Loucy (cell line): ENCODE results near the gene SLC6A11.

Experiments
- H2AFZ ChIP-seq: fragments of 200-600 bp; sonication (generic); 2 replicates; pipeline ENCODE4 v1.6.0; 2016; ENCODE audit warnings: antibody characterized with exemption, mild to moderate bottlenecking, low read length, moderate library complexity
- H3F3A ChIP-seq: fragments of 200-600 bp; 2 replicates; pipeline ENCODE4 v1.6.0; 2016; ENCODE audit warnings: antibody characterized with exemption, low read depth, mild to moderate bottlenecking
- H3K27me3 ChIP-seq: fragments of 200-600 bp; sonication (generic); 2 replicates; pipeline ENCODE4 v1.6.1; 2014; ENCODE audit warnings: low read length, mild to moderate bottlenecking; ENCODE audit not compliant: insufficient read depth, poor library complexity, severe bottlenecking
- H3K36me3 ChIP-seq: fragments of 200-600 bp; sonication (generic); 2 replicates; pipeline ENCODE4 v1.6.1; 2016; ENCODE audit warnings: low read length; ENCODE audit not compliant: insufficient read depth
- H3K4me1 ChIP-seq: fragments of 200-600 bp; sonication (generic); 2 replicates; pipeline ENCODE4 v1.5.1; 2014; ENCODE audit warnings: low read length, mild to moderate bottlenecking; ENCODE audit not compliant: insufficient read depth, poor library complexity, severe bottlenecking
- H3K4me2 ChIP-seq: fragments of 200-600 bp; sonication (generic); 2 replicates; pipeline ENCODE4 v1.6.0; 2014; ENCODE audit warnings: antibody characterized with exemption, low read length, low read depth, mild to moderate bottlenecking; ENCODE audit not compliant: poor library complexity, severe bottlenecking
- H3K4me3 ChIP-seq: fragments of 200-600 bp; sonication (generic); 2 replicates; pipeline ENCODE4 v1.5.1; 2014; ENCODE audit warnings: low read length, mild to moderate bottlenecking, mixed read lengths; ENCODE audit not compliant: poor library complexity, severe bottlenecking
- H3K79me2 ChIP-seq: fragments of 200-600 bp; sonication (generic); 2 replicates; pipeline ENCODE4 v1.6.1; 2014; ENCODE audit warnings: low read length; ENCODE audit not compliant: insufficient read depth
- H3K9ac ChIP-seq: fragments of 200-600 bp; sonication (generic); 2 replicates; pipeline ENCODE4 v1.6.0; 2014; ENCODE audit warnings: mild to moderate bottlenecking, low read depth, low read length, moderate library complexity; ENCODE audit not compliant: poor library complexity, severe bottlenecking
- H3K9me2 ChIP-seq: fragments of 200-600 bp; sonication (generic); replicated peaks from 2 replicates; pipeline ENCODE4 v1.6.1; 2016; ENCODE audit warnings: low read depth, low read length, mixed read lengths
- H3K9me3 ChIP-seq: fragments of 200-600 bp; sonication (generic); 2 replicates; pipeline ENCODE4 v1.6.1; 2014; ENCODE audit warnings: mild to moderate bottlenecking, antibody characterized with exemption, low read length, low read depth; ENCODE audit not compliant: insufficient read depth
- H4K20me1 ChIP-seq: fragments of 200-600 bp; sonication (generic); 2 replicates; pipeline ENCODE4 v1.6.0; 2014; ENCODE audit warnings: antibody characterized with exemption, low read length, mild to moderate bottlenecking; ENCODE audit not compliant: insufficient read depth, poor library complexity, severe bottlenecking
- EZH2phosphoT487 ChIP-seq: fragments of 200-600 bp; IDR thresholded peaks from 2 replicates; pipeline ENCODE4 v1.6.1; 2018; ENCODE audit warnings: antibody characterized with exemption, mild to moderate bottlenecking, moderate library complexity, borderline replicate concordance
- TF ChIP-seq, protein P1 (sequence below): fragments of 200-600 bp; sonication (generic); conservative IDR thresholded peaks from 2 replicates; pipeline ENCODE4 v1.5.1; 2014; ENCODE audit warnings: mild to moderate bottlenecking, antibody characterized with exemption, low read length

SLC6A11 gene

DNA sequence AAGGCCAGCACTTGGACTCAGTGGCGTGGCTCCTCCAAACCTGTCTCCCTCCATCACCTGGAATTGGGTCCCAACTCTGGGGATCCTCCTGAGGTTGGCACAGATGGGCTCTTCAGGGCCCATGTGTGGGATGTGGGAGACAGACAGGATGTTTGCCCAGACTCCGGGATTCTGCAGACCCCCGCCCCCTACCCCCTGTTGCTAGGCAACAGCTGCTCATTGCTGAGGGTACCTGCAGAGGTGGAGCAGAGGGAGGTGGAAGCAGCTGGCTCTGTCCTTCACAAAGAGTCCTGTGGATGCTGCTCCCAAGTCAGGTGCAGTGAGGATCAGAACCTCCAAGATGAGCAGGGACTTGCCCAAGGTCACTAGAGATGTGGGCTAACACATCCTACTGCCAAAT, 136.5 kb downstream of the SLC6A11 start:
- Histone ChIP-seq H3K4me1 (no peaks in the 10 kb centered on the region), H3K9me2 (no peaks in the 10 kb centered on the region)
- TF ChIP-seq EZH2phosphoT487: no peak
- TF ChIP-seq, protein P1, sequence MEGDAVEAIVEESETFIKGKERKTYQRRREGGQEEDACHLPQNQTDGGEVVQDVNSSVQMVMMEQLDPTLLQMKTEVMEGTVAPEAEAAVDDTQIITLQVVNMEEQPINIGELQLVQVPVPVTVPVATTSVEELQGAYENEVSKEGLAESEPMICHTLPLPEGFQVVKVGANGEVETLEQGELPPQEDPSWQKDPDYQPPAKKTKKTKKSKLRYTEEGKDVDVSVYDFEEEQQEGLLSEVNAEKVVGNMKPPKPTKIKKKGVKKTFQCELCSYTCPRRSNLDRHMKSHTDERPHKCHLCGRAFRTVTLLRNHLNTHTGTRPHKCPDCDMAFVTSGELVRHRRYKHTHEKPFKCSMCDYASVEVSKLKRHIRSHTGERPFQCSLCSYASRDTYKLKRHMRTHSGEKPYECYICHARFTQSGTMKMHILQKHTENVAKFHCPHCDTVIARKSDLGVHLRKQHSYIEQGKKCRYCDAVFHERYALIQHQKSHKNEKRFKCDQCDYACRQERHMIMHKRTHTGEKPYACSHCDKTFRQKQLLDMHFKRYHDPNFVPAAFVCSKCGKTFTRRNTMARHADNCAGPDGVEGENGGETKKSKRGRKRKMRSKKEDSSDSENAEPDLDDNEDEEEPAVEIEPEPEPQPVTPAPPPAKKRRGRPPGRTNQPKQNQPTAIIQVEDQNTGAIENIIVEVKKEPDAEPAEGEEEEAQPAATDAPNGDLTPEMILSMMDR: no peak

DNA sequence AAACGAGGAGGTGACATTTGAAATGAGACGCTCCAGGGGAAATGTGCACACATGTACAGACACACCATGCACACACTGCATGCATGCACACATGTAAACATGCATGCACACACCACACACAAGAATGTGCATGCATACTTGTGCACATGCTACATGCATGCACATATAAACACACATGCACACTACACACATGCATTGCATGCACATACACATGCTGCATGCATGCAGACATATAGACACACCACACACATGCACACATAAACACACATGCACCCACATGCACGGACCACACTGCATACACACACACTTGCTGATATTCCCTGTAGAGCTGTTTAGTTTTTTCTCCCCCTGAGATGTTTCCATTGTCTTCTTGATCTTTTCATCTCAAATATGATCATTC, 138.7 kb downstream of the SLC6A11 start:
- Histone ChIP-seq H3F3A (no peaks in the 10 kb centered on the region), H3K27me3 (no peaks in the 10 kb centered on the region), H3K79me2 (no peaks in the 10 kb centered on the region), H3K9me3 (no peaks in the 10 kb centered on the region), H3K9ac (no peak overlapping the region), H2AFZ (no peak overlapping the region), H3K9me2 (no peaks in the 10 kb centered on the region), H3K4me2 (no peak overlapping the region), H3K4me3 (no peak overlapping the region), H4K20me1 (no peaks in the 10 kb centered on the region), H3K4me1 (no peaks in the 10 kb centered on the region), H3K36me3 (no peaks in the 10 kb centered on the region)
- TF ChIP-seq, protein P1: no peak
- TF ChIP-seq EZH2phosphoT487: no peak

More for the DNA sequence above, 136.5 kb downstream of the SLC6A11 start:
- Histone ChIP-seq H3F3A (no peaks in the 10 kb centered on the region), H2AFZ (no peak overlapping the region), H3K4me2 (no peak overlapping the region), H3K9ac (no peak overlapping the region), H3K36me3 (no peaks in the 10 kb centered on the region), H4K20me1 (no peaks in the 10 kb centered on the region), H3K27me3 (no peaks in the 10 kb centered on the region), H3K79me2 (no peaks in the 10 kb centered on the region), H3K9me3 (no peaks in the 10 kb centered on the region), H3K4me3 (no peak overlapping the region)

DNA sequence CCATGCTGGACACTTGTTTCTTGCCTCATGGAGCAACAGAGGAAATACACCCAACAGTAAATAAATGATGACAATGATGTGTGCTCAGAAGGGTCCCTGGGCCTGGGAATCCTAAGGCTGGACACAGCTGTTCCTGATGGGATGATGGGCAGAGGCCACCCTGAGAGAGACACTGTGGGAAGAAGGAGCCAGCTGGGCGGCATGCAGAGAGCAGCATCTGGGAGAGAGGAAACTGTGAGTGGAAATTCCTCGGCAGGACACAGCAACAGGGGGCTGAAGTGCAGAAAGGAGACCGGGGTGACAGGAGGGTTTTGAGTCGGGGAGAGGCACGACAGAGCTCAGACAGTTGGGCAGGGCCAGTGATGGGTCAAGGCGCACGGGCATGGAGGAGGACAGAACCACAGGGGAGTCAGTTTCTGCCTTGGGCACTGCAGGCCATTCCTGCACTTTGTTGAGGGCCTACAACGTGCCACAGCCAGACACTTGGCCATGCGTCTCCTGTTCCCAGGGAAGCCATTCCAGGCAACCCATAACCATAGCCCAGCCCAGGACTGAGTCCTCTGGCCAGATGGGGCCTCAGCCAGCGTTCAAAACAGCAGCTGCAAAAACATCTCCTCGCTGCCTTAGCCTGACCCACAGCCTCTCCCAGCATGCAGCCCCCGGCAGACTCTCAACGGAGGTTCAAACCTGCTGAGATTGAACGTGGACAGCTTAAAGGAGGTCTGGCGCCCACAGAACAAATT, 139.9 kb downstream of the SLC6A11 start:
- TF ChIP-seq, protein P1: no peak
- no peak for TF ChIP-seq EZH2phosphoT487
- H3K9me3 ChIP-seq: no peaks in the 10 kb centered on the region
- H3F3A ChIP-seq: no peaks in the 10 kb centered on the region
- no peaks in the 10 kb centered on the region for H3K79me2 ChIP-seq
- H3K4me2 ChIP-seq: no peak overlapping the region
- H3K9ac ChIP-seq: no peak overlapping the region
- H3K4me3 ChIP-seq: no peak overlapping the region
- no peaks in the 10 kb centered on the region for H4K20me1 ChIP-seq
- no peaks in the 10 kb centered on the region for H3K36me3 ChIP-seq
- H3K27me3 ChIP-seq: no peaks in the 10 kb centered on the region
- H3K4me1 ChIP-seq: no peaks in the 10 kb centered on the region
- H2AFZ ChIP-seq: no peak overlapping the region
- no peaks in the 10 kb centered on the region for H3K9me2 ChIP-seq
